Tibial nerve (tissue), 4 donors: ENCODE measurements around the gene STIM2.

ENCODE experiments used
- EP300 ChIP-seq, 2 donors: sonication (generic); formaldehyde crosslinking; IDR thresholded peaks; one replicate each; pipeline ENCODE4 v1.6.1; 2017; ENCODE audit warnings: antibody characterized with exemption in 2 of 2, mild to moderate bottlenecking in 1 of 2
- POLR2A ChIP-seq, 2 donors: fragments of 450-650 bp; IDR thresholded peaks; one replicate each; pipeline ENCODE4 v1.6.1; 2017; ENCODE audit warnings: antibody characterized with exemption in 2 of 2, mild to moderate bottlenecking in 2 of 2, moderate library complexity in 2 of 2
- TF ChIP-seq, protein P1 (sequence below), 5 experiments: fragments of 200-600 bp in 3 of 5; fragments of 450-650 bp in 2 of 5; sonication (generic) in 3 of 5; IDR thresholded peaks; one replicate each; pipeline ENCODE4 v1.5.1; 2016 to 2019; ENCODE audit warnings: antibody characterized with exemption in 5 of 5, mild to moderate bottlenecking in 3 of 5, moderate library complexity in 2 of 5

DNA sequence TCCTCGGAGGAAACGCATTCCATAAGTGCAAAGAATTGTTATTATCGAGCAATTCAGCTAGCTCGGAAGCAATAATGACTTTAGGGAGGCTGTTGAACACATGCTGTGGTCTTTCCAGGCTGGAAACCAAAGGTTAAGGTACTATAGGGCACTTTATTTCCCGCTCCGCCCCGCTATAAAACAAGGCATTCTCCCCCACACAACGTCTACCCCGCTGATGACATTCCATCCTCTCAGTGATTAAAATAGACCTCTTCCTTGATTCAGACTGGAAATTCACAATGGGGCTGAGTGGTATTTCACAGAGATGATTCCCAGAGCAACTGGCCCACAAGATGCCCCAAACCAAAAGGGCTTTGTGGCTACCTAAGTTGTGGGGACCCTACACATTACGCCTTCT is 196.4 kb downstream of the STIM2 start:
- TF ChIP-seq, protein P1, sequence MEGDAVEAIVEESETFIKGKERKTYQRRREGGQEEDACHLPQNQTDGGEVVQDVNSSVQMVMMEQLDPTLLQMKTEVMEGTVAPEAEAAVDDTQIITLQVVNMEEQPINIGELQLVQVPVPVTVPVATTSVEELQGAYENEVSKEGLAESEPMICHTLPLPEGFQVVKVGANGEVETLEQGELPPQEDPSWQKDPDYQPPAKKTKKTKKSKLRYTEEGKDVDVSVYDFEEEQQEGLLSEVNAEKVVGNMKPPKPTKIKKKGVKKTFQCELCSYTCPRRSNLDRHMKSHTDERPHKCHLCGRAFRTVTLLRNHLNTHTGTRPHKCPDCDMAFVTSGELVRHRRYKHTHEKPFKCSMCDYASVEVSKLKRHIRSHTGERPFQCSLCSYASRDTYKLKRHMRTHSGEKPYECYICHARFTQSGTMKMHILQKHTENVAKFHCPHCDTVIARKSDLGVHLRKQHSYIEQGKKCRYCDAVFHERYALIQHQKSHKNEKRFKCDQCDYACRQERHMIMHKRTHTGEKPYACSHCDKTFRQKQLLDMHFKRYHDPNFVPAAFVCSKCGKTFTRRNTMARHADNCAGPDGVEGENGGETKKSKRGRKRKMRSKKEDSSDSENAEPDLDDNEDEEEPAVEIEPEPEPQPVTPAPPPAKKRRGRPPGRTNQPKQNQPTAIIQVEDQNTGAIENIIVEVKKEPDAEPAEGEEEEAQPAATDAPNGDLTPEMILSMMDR (IDR thresholded peaks at IDR 0.05): no peak
- no peak for TF ChIP-seq EP300 (IDR thresholded peaks at IDR 0.05)
- no peak for TF ChIP-seq POLR2A (IDR thresholded peaks at IDR 0.05)
